GM13976 (cell line): ENCODE data around the gene TBC1D28.
"Not testable (repeated sequence)": the region's sequence is repeated elsewhere in the genome, so short reads cannot be mapped to it uniquely, and the experiment has no call there.

Experiments used
- DNase-seq: peaks from one replicate; pipeline ENCODE4 v3.0.0; 2012; ENCODE audit warnings: low spot score
- CTCF ChIP-seq: IDR thresholded peaks from 2 replicates; pipeline ENCODE4 v1.5.1; 2012; ENCODE audit warnings: borderline replicate concordance, mild to moderate bottlenecking; ENCODE audit not compliant: insufficient read depth; ENCODE audit errors: extremely low read depth, missing control alignments, control extremely low read depth
- in situ Hi-C: fragments of 300-500 bp; cut with MboI; formaldehyde crosslinking; loops from one replicate; pipeline ENCODE4 v1.12.0; 2022; ENCODE audit warnings: low sequenced_read_pairs, mixed read lengths, inconsistent platforms; ENCODE audit not compliant: unreplicated experiment

The TBC1D28 gene

DNA sequence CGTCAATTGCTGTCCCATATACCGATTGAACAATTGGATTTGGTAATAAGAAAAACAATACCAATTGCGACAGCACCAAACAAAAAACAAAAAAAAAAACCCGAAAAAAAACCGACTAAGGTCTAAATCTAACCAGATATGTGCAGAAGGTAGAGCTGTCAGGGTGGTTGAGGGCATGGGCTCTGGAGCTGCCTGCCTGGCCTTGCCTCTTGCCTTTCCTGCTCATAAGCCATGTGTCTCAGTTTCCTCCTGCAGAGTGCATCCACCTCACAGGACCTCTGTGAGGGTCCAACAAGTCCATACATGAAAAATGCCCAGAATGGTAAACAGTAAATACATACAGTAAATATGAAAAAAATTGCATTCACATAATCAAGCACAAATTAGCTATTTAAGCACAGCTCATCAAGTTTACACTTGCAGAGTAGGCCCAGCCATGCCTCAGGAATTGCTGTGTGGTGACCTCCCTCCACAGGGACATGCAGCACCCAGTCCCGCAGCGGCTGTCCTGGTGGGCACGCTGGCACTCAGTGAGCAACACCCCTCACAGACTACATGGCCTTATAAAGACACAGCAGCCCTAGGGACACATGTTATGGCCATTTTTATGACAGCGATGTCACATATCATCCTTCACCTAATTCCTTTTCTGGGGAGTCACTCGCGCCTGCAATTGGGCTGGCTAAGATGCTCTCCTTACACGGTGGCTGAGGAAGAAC, 17.9 kb downstream of the TBC1D28 start:
- in situ Hi-C loops, result no loop called here
- TF ChIP-seq CTCF, result no peak

DNA sequence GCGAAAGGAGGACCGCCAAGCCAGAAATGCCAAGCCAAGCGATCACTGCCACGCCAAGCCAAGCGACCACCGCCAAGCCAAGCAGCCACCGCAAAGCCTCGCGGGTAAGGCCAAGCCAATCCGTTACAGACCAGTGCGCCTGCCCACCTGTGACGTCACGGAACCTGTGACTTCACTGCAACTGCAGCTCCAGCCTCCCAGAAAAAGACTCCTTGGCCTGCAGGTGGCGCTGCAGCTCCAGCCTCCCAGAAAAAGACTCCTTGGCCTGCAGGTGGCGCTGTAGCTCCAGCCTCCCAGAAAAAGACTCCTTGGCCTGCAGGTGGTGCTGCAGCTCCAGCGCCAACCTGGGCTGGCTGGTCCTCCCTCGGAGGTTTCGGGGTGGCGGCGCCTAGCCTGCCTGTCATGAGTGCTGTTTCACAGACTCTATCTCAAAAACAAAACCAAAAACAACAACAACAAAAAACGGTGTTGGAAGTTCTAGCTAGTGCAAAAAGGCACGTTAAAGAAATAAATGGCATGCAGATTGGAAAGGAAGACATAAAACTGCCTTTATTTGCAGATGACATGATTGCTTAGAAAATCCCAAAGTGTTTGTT, 18.6 kb downstream of the TBC1D28 start:
- DNase-seq, result peak; percentile 76
- in situ Hi-C loops, result not testable (repeated sequence)
- TF ChIP-seq CTCF, result peak; percentile 98

More for the DNA sequence above, 17.9 kb downstream of the TBC1D28 start:
- DNase-seq, result no peak

DNA sequence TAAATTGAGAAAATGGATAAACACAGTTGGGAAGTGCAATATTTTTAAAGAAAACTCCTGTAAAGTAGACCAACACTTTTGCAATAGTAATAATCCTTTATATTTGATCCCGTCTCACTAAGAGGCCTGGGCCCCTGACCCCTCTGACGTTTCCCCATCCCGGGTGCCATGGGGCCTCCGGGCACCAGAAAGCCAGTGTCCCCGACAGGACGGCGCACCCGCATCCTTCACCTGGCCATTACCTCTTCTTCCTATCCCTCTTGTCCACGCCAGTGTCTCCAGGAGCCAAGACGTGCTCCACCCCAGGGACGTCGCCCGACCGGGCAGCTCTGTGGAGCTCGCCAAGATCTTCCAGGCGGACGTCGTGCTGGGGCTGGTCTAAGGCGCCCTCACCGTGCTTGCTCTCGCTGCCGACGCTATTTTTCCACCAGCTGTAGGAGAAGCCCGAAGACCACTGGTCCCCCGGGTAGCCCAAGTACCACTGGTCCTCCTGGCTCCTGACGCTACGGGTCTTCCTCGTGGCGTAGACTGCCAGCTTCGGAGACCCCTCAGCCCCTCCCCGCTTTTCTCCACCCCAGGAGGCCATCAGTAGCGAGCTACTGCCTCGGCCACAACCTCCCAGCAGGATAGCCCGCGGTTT, 19.2 kb downstream of the TBC1D28 start:
- in situ Hi-C loops, DNase-seq: not testable (repeated sequence)

DNA sequence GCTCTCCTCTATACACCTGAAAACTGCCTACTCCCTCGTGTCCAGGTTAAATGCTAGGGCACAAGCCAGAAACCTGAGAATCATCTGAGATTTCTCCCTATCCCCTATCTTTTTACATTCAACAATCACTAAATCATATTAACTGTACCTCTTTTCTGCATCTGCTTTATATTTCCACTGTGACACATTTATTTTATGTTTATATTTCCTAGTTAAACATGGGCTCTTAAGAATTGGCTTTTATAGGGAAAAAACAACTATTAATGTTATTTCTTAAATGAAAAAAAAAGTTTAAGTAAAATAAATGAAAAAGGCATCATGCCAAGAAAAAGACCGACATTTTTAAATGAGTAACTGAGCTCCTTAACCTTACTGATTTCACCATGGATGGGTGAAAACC, 26.6 kb downstream of the TBC1D28 start:
- DNase-seq, in situ Hi-C loops: not testable (repeated sequence)

GRCh38 chr17:18613016-18613415, 31.2 kb downstream of the TBC1D28 start:
- DNase-seq, in situ Hi-C loops: not testable (repeated sequence)

DNA sequence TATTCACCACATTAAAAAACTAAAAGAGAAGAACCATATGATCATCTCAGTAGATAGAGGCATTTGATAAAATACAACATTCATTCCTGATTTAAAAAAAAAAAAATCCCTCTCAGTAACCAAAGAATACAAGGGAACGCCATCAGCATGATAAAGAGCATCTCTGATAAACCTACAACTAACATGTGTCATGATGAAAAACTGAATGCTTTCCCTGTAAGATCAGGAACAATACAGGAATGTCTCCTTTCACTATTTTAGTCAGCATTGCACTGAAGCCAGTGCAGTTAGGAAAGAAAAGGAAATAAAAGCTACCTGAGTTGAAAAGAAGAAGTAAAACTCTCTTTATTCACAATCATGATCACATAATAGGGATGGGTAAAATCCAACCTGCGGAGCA, 51.1 kb downstream of the TBC1D28 start:
- DNase-seq, in situ Hi-C loops: not testable (repeated sequence)
